ENCODE results near the gene HGFAC. TPM values are rescaled to one million over a fixed set of nuclear protein-coding genes. Genes with fewer than 3 reads are reported as not detected.

Gene HGFAC
- total and polyA plus RNA-seq, 4 donors, result 0.24 to 2.6 (median 0.37) TPM

DNA sequence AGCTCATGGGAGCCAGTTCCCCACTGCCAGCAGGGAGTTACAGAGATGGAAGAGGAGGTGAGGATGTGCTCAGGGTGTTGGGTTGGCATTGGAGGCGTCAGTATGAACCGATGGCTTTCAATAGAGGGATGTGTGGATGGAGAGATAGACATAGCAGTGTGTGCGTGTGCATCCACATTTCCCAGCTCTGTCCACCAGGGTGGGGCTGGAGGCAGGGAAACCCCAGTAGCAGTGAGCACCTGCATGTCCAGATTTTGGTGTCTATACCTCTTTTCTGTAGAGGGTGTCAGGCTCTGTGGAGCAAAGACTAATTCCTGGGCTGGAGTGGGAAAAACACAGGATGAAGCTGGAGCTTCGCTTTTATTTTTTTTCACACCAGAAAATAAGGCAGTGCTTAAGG is 37.2 kb upstream of the HGFAC start:
- TF ChIP-seq, protein P1, sequence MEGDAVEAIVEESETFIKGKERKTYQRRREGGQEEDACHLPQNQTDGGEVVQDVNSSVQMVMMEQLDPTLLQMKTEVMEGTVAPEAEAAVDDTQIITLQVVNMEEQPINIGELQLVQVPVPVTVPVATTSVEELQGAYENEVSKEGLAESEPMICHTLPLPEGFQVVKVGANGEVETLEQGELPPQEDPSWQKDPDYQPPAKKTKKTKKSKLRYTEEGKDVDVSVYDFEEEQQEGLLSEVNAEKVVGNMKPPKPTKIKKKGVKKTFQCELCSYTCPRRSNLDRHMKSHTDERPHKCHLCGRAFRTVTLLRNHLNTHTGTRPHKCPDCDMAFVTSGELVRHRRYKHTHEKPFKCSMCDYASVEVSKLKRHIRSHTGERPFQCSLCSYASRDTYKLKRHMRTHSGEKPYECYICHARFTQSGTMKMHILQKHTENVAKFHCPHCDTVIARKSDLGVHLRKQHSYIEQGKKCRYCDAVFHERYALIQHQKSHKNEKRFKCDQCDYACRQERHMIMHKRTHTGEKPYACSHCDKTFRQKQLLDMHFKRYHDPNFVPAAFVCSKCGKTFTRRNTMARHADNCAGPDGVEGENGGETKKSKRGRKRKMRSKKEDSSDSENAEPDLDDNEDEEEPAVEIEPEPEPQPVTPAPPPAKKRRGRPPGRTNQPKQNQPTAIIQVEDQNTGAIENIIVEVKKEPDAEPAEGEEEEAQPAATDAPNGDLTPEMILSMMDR (IDR thresholded peaks at IDR 0.05; ENCODE audit: control extremely low read depth, extremely low read depth), result no peak
- WGBS, 2 donors, result 94 to 97% methylated on average over 4 of the region's 4 CpGs
- no peak overlapping the region for H3K9ac ChIP-seq (ENCODE audit: insufficient read depth in 1 of 2, low read length in 2 of 2)
- H3K4me3 ChIP-seq, result no peak overlapping the region
- no peaks in the 10 kb centered on the region for H3K27me3 ChIP-seq (ENCODE audit: control insufficient read depth in 3 of 3, insufficient read depth in 3 of 3, low read length in 2 of 3)
- peaks cover 0 to 3% (median 1%) of the 10 kb centered on the region in 4 donors for H3K9me3 ChIP-seq (ENCODE audit: control insufficient read depth in 4 of 4, insufficient read depth in 3 of 4, low read length in 3 of 4)
- peaks cover 0 to 11% (median 1%) of the 10 kb centered on the region in 5 donors for H3K4me1 ChIP-seq (ENCODE audit: control insufficient read depth in 5 of 5, insufficient read depth in 5 of 5, low read length in 5 of 5)
- ATAC-seq (ENCODE audit: insufficient read depth, low FRiP score), result no peak
- peaks cover 0 to 8% (median 0%) of the 10 kb centered on the region in 4 donors for H3K36me3 ChIP-seq (ENCODE audit: control insufficient read depth in 4 of 4, insufficient read depth in 4 of 4, low read length in 4 of 4)
- no peak overlapping the region for H3K27ac ChIP-seq (ENCODE audit: low read depth in 1 of 2, low read length in 1 of 2)
- peak in 1 of 3 donors; percentile 8 for DNase-seq

DNA sequence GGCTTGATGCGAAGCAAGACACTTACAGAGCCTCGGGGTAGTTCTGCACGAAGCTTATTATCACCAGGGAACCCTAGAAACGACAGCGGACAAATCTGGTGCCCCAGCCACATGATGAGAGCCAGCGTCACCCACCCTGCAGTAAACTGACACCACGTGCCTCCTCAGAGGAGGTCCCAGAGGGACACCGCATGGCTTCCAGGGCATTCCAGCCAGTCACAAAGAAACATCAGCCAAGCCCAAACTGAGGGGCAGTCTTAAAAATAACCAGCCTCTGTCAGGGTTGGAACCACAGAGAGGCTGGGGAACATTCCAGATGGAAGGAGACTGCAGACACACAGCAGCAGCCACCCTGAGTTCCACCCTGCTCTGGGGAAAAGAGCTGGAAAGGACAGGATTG is 36.6 kb upstream of the HGFAC start:
- no peak for ATAC-seq (ENCODE audit: insufficient read depth, low FRiP score)
- TF ChIP-seq, protein P1 (IDR thresholded peaks at IDR 0.05; ENCODE audit: control extremely low read depth, extremely low read depth), result no peak
- Histone ChIP-seq H3K27ac (ENCODE audit: low read depth in 1 of 2, low read length in 1 of 2) (no peak overlapping the region), H3K9me3 (ENCODE audit: control insufficient read depth in 4 of 4, insufficient read depth in 3 of 4, low read length in 3 of 4) (peaks cover 0 to 3% (median 1%) of the 10 kb centered on the region in 4 donors), H3K4me3 (no peak overlapping the region), H3K27me3 (ENCODE audit: control insufficient read depth in 3 of 3, insufficient read depth in 3 of 3, low read length in 2 of 3) (no peaks in the 10 kb centered on the region), H3K4me1 (ENCODE audit: control insufficient read depth in 5 of 5, insufficient read depth in 5 of 5, low read length in 5 of 5) (peaks cover 0 to 11% (median 1%) of the 10 kb centered on the region in 5 donors), H3K9ac (ENCODE audit: insufficient read depth in 1 of 2, low read length in 2 of 2) (no peak overlapping the region), H3K36me3 (ENCODE audit: control insufficient read depth in 4 of 4, insufficient read depth in 4 of 4, low read length in 4 of 4) (peaks cover 0 to 4% (median 0%) of the 10 kb centered on the region in 4 donors)
- peak in 1 of 3 donors; percentile 7 for DNase-seq
- 88 to 93% methylated on average over 8 of the region's 8 CpGs for WGBS, 2 donors

DNA sequence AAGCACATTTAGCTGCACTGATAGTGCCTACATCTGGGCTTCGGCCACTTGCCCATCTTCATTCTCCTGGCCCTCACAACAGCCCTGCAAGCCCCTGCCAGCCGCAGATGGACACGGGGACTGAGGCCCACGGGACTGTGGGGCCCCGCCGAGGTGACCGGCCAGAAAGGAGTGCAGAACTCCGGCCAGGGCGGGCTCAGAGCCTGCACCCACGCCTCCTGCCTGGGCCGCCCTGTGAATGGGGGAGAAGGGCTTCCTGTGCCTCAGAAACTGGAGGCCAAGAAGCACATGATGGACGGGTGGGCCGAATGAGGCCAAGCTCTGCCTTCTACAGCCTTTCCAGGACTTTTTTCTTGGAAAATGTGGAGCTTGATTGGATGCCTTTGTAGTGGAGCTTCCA is 35.7 kb upstream of the HGFAC start:
- Histone ChIP-seq H3K4me1 (ENCODE audit: control insufficient read depth in 5 of 5, insufficient read depth in 5 of 5, low read length in 5 of 5) (peaks cover 0 to 11% (median 1%) of the 10 kb centered on the region in 5 donors), H3K9me3 (ENCODE audit: control insufficient read depth in 4 of 4, insufficient read depth in 3 of 4, low read length in 3 of 4) (peaks cover 0 to 3% (median 1%) of the 10 kb centered on the region in 4 donors), H3K36me3 (ENCODE audit: control insufficient read depth in 4 of 4, insufficient read depth in 4 of 4, low read length in 4 of 4) (peaks cover 0 to 4% (median 0%) of the 10 kb centered on the region in 4 donors), H3K27ac (ENCODE audit: low read depth in 1 of 2, low read length in 1 of 2) (no peak overlapping the region), H3K9ac (ENCODE audit: insufficient read depth in 1 of 2, low read length in 2 of 2) (no peak overlapping the region), H3K27me3 (ENCODE audit: control insufficient read depth in 3 of 3, insufficient read depth in 3 of 3, low read length in 2 of 3) (no peaks in the 10 kb centered on the region), H3K4me3 (no peak overlapping the region)
- DNase-seq (no peak), ATAC-seq (ENCODE audit: insufficient read depth, low FRiP score) (no peak)
- 90 to 97% methylated on average over 13 of the region's 13 CpGs for WGBS, 2 donors
- TF ChIP-seq, protein P1 (IDR thresholded peaks at IDR 0.05; ENCODE audit: control extremely low read depth, extremely low read depth), result no peak

DNA sequence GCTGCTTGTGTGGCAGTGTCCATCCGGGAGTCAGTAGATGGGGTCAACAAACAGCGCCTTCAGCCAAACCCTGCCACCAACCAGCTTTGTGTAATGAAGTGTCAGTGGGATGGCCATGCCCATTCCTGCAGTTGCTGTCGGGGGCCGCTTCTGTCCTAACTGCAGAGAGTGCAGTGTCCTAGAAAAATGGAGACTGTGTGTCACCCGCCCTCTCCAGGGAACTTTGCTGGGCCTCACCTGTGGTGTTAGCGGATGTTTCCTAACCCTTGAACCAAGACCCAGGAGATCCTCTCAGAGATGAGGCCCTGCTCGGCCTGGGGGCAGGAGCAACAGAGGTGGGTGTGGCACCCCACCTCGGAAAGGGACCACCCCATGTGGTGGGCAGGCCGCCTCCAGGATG is 35.3 kb upstream of the HGFAC start:
- Histone ChIP-seq H3K27ac (ENCODE audit: low read depth in 1 of 2, low read length in 1 of 2) (no peak overlapping the region), H3K4me1 (ENCODE audit: control insufficient read depth in 5 of 5, insufficient read depth in 5 of 5, low read length in 5 of 5) (peaks cover 0 to 11% (median 1%) of the 10 kb centered on the region in 5 donors), H3K27me3 (ENCODE audit: control insufficient read depth in 3 of 3, insufficient read depth in 3 of 3, low read length in 2 of 3) (no peaks in the 10 kb centered on the region), H3K4me3 (no peak overlapping the region), H3K9ac (ENCODE audit: insufficient read depth in 1 of 2, low read length in 2 of 2) (no peak overlapping the region), H3K36me3 (ENCODE audit: control insufficient read depth in 4 of 4, insufficient read depth in 4 of 4, low read length in 4 of 4) (peaks cover 0 to 4% (median 0%) of the 10 kb centered on the region in 4 donors), H3K9me3 (ENCODE audit: control insufficient read depth in 4 of 4, insufficient read depth in 3 of 4, low read length in 3 of 4) (peaks cover 0 to 3% (median 1%) of the 10 kb centered on the region in 4 donors)
- no peak for ATAC-seq (ENCODE audit: insufficient read depth, low FRiP score)
- 90 to 94% methylated on average over 9 of the region's 9 CpGs for WGBS, 2 donors
- DNase-seq, result peak in 1 of 3 donors; percentile 14
- TF ChIP-seq, protein P1 (IDR thresholded peaks at IDR 0.05; ENCODE audit: control extremely low read depth, extremely low read depth), result no peak

All from lung (tissue), 12 donors.